Thyroid gland (tissue), 4 donors: ENCODE results near the gene PIGU.

Experiments
- CTCF ChIP-seq, 6 experiments: fragments of 200-600 bp in 3 of 6; fragments of 450-650 bp in 3 of 6; sonication (generic) in 3 of 6; IDR thresholded peaks; one replicate each; pipeline ENCODE4 v1.5.1; 2016 to 2019; ENCODE audit warnings: antibody characterized with exemption in 6 of 6, mild to moderate bottlenecking in 2 of 6, inconsistent platforms in 1 of 6, moderate library complexity in 1 of 6
- POLR2A ChIP-seq, 2 donors: fragments of 450-650 bp; IDR thresholded peaks; one replicate each; pipeline ENCODE4 v1.6.1; 2017; ENCODE audit warnings: antibody characterized with exemption in 2 of 2, mild to moderate bottlenecking in 2 of 2, moderate library complexity in 1 of 2

GRCh38 chr20:34675561-34675960 is 1.3 kb downstream of the PIGU start:
- TF ChIP-seq CTCF (IDR thresholded peaks at IDR 0.05) (no peak), POLR2A (IDR thresholded peaks at IDR 0.05) (no peak)
